ENCODE results near the gene DACT2. TPM values are rescaled to one million over a fixed set of nuclear protein-coding genes. Genes with fewer than 3 reads are reported as not detected.

DACT2 gene
- total and polyA plus RNA-seq, 10 donors, result 0.04 to 0.09 TPM; not detected in 8

DNA sequence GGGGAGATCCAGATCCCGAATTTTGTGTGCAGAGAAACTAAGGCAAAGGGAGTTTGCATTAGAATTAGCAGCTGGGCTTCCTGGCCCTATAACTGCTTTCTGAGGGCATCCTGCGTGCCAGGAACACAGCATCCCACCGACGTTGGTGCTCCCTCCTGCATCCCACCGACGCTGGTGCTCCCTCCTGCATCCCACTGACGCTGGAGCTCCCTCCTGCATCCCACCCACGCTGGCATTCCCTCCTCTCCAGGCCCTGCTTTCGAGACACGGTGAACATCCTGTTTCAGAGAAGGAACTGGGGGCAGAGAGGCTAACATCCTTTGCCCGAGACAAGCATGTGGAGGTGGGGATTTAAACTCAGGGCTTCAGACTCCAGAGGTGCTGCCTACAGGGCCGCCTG lies 44.4 kb downstream of the DACT2 start:
- Histone ChIP-seq H3K9me3 (no peaks in the 10 kb centered on the region), H3K4me1 (no peaks in the 10 kb centered on the region), H3K27ac (no peak overlapping the region), H3K4me3 (no peak overlapping the region), H3K36me3 (no peaks in the 10 kb centered on the region), H3K27me3 (replicated peaks in 1 of 7) (peaks cover 0 to 83% (median 9%) of the 10 kb centered on the region in 7 donors)
- intact Hi-C loops (cut with DNase I; ENCODE audit: low total_unique reads), result no loop called here
- no peak for DNase-seq
- TF ChIP-seq POLR2A (IDR thresholded peaks at IDR 0.05), result no peak
- TF ChIP-seq, protein P1, sequence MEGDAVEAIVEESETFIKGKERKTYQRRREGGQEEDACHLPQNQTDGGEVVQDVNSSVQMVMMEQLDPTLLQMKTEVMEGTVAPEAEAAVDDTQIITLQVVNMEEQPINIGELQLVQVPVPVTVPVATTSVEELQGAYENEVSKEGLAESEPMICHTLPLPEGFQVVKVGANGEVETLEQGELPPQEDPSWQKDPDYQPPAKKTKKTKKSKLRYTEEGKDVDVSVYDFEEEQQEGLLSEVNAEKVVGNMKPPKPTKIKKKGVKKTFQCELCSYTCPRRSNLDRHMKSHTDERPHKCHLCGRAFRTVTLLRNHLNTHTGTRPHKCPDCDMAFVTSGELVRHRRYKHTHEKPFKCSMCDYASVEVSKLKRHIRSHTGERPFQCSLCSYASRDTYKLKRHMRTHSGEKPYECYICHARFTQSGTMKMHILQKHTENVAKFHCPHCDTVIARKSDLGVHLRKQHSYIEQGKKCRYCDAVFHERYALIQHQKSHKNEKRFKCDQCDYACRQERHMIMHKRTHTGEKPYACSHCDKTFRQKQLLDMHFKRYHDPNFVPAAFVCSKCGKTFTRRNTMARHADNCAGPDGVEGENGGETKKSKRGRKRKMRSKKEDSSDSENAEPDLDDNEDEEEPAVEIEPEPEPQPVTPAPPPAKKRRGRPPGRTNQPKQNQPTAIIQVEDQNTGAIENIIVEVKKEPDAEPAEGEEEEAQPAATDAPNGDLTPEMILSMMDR (IDR thresholded peaks at IDR 0.05 in 8 of 11, conservative IDR thresholded peaks at IDR 0.05 in 3 of 11), result no peak
- 43 to 57% (median 52%) methylated on average over 12 of the region's 12 CpGs for WGBS, 5 donors

DNA sequence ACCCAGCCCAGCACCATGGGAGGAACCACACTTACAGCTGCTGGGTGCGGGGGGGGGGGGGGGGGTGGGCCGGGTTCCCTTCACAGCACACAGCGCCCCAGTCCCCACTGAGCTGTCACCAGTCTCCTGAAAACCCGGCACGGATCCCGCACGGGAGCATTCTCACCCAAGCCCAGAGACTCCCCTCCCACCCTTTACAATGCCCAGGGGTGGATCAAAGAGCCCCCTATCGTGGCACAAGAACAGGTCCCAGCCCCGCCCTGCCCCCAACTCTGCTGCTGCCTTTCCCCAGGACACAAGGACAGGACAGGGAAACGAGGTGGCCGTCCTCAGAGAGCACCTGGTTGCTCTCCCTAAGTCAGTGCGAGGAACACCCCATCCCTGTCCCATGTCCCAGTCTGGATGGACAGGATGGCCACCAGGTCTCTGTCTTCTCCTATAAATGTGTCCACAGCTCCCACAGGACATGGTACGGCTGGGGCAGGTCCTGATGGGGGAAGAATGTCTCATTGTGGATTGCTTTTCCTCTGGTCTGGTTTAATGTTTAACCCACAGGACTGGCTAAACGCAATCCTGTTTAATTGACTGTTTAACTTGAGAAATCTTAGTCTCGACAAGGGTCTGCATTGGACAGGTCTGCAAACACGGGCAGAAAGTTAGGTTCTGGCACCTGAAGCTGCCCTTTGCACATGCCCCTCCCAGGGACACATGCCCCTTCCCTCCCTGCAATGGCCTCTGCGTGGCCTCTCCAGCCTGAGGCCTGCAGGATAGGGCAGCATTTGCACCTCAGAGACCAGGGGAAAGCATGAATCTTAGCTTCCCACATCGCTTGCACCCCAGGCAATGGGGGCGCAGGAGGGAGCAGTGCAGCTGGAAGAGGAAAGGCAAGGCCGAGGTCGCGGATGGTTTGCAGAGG lies 45.3 kb downstream of the DACT2 start:
- no peaks in the 10 kb centered on the region for H3K4me1 ChIP-seq
- no peak for DNase-seq
- TF ChIP-seq, protein P1 (IDR thresholded peaks at IDR 0.05 in 8 of 11, conservative IDR thresholded peaks at IDR 0.05 in 3 of 11), result no peak
- TF ChIP-seq POLR2AphosphoS5 (IDR thresholded peaks at IDR 0.05), result no peak
- H3K4me3 ChIP-seq, result no peak overlapping the region
- no peaks in the 10 kb centered on the region for H3K9me3 ChIP-seq
- no peaks in the 10 kb centered on the region for H3K36me3 ChIP-seq
- intact Hi-C loops (cut with DNase I; ENCODE audit: low total_unique reads), result no loop called here
- no peak overlapping the region for H3K27ac ChIP-seq
- 50 to 73% (median 61%) methylated on average over 19 to 22 of the region's 22 CpGs for WGBS, 5 donors
- H3K27me3 ChIP-seq (replicated peaks in 1 of 7), result peaks cover 0 to 74% (median under 1%) of the 10 kb centered on the region in 7 donors

DNA sequence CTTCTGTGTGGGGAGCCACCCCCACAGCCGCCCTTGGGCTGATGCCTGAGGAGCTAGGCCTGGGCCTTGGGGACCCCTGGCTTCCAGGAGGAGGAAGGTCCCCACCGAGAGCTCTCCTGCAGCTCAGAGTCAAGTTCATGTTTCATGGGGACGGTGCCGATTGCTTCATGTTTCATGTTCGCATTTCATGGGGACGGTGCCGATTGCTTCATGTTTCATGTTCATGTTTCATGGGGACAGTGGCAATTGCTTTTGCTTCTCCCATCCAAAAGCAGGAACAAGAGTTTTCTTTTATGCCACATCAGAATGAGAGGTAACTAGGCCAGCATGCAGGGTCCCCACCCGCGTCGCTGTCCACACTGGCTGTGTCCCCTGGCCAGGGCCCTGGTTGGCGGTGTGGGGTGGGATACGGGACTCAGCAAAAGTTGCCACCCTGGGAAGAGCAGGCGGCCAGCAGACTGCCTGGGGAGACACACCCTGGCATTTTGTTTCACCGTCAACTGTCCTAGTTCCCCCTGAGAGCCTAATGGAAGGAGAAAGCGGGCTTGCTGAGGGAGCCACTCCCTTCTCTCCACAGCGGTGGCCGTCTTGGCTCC lies 46.0 kb downstream of the DACT2 start:
- Histone ChIP-seq H3K4me1 (no peaks in the 10 kb centered on the region), H3K4me3 (no peak overlapping the region), H3K27me3 (replicated peaks in 1 of 7) (peaks cover 0 to 67% (median 0%) of the 10 kb centered on the region in 7 donors), H3K36me3 (no peaks in the 10 kb centered on the region), H3K27ac (no peak overlapping the region), H3K9me3 (no peaks in the 10 kb centered on the region)
- TF ChIP-seq POLR2A (IDR thresholded peaks at IDR 0.05) (no peak), POLR2AphosphoS5 (IDR thresholded peaks at IDR 0.05) (no peak)
- 63 to 77% (median 69%) methylated on average over 15 to 17 of the region's 17 CpGs for WGBS, 5 donors
- intact Hi-C loops (cut with DNase I; ENCODE audit: low total_unique reads), result no loop called here
- no peak for DNase-seq

DNA sequence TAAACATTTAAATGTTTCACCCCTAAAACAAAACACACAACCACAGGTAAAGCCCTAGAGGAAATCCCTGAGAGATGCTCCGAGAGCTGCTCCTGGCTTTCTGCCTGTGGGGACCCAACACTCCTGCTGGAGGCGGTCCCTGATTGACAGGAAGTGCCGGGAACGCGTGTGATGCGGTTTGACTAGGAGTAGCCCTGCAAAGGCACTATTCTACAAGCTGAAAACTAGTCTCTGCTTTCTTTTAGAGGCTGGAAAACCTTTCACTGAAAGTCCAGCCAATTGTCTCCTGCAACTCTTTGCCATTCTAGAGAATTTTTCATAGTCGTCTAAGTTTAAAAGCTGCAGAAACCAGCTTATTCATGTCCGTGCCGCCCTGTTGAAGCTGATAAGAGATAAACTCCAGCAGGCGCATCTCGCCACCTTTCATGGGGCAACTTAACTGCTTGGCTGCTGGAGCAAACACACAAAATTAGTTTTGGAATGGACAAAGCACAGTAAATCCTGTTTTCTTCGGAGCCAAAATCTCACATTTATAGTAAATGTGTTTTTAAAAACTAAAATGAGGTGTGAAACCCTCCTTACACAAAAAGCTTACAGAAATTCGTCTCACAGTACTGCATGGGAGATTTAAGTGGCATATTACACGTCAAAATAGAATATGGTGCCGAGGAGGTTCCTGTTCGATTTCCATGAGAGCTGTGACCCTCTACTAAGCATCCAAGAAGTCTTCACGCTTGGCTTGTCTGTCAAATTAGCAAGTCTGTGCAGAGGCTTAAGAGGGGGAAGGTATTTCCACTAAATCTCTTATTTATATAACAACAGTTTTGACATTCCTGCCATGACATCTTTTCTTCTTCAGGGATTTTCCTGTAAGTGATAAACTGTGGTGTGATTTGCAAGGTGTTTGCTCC lies 46.9 kb downstream of the DACT2 start:
- DNase-seq, result no peak
- TF ChIP-seq POLR2A (IDR thresholded peaks at IDR 0.05), result no peak
- TF ChIP-seq POLR2AphosphoS5 (IDR thresholded peaks at IDR 0.05), result no peak
- intact Hi-C loops (cut with DNase I; ENCODE audit: low total_unique reads), result no loop called here
- no peaks in the 10 kb centered on the region for H3K9me3 ChIP-seq
- no peaks in the 10 kb centered on the region for H3K36me3 ChIP-seq
- WGBS, 5 donors, result 29 to 38% (median 33%) methylated on average over 17 of the region's 17 CpGs
- peaks cover 0 to 62% (median 0%) of the 10 kb centered on the region in 7 donors for H3K27me3 ChIP-seq (replicated peaks in 1 of 7)
- H3K4me1 ChIP-seq, result no peaks in the 10 kb centered on the region
- H3K4me3 ChIP-seq, result no peak overlapping the region
- H3K27ac ChIP-seq, result no peak overlapping the region

All from spleen (tissue), 11 donors.